ENCODE data around the gene AGXT2. TPM values are rescaled to one million over a fixed set of nuclear protein-coding genes. Genes with fewer than 3 reads are reported as not detected.
"Not testable (repeated sequence)": the region's sequence is repeated elsewhere in the genome, so short reads cannot be mapped to it uniquely, and the experiment has no call there.

Gene AGXT2
- total RNA-seq, 1 donor from 2014 or later = not detected

GRCh38 chr5:35056686-35057085 lies 8.9 kb upstream of the AGXT2 start:
- intact Hi-C loops (cut with micrococcal nuclease) = no loop called here

- intact Hi-C loops (cut with micrococcal nuclease) = no loop called here
Observed at GRCh38 chr5:35052838-35053237, 5.1 kb upstream of the AGXT2 start.

- intact Hi-C loops (cut with micrococcal nuclease) = no loop called here
Observed at GRCh38 chr5:35050541-35051126, 2.9 kb upstream of the AGXT2 start.

- intact Hi-C loops (cut with micrococcal nuclease) = no loop called here
Observed at GRCh38 chr5:35048910-35049309, 1.2 kb upstream of the AGXT2 start.

- intact Hi-C loops (cut with micrococcal nuclease) = no loop called here
Observed at GRCh38 chr5:35046774-35047173, 975 bp downstream of the AGXT2 start.

- intact Hi-C loops (cut with micrococcal nuclease) = no loop called here
Observed at GRCh38 chr5:35045280-35045679, 2.5 kb downstream of the AGXT2 start.

GRCh38 chr5:35044649-35045048 lies 3.1 kb downstream of the AGXT2 start:
- intact Hi-C loops (cut with micrococcal nuclease) = no loop called here

GRCh38 chr5:35042781-35043180 lies 5.0 kb downstream of the AGXT2 start:
- intact Hi-C loops (cut with micrococcal nuclease) = no loop called here

GRCh38 chr5:35041261-35041660 lies 6.5 kb downstream of the AGXT2 start:
- intact Hi-C loops (cut with micrococcal nuclease) = no loop called here

GRCh38 chr5:35038891-35039290 lies 8.9 kb downstream of the AGXT2 start:
- intact Hi-C loops (cut with micrococcal nuclease) = no loop called here

- intact Hi-C loops (cut with micrococcal nuclease) = no loop called here
Observed at GRCh38 chr5:35036536-35036935, 11.2 kb downstream of the AGXT2 start.

GRCh38 chr5:35035929-35036328 lies 11.8 kb downstream of the AGXT2 start:
- intact Hi-C loops (cut with micrococcal nuclease) = not testable (repeated sequence)

GRCh38 chr5:35035271-35035670 lies 12.5 kb downstream of the AGXT2 start:
- intact Hi-C loops (cut with micrococcal nuclease) = no loop called here

GRCh38 chr5:35032356-35032755 lies 15.4 kb downstream of the AGXT2 start:
- intact Hi-C loops (cut with micrococcal nuclease) = no loop called here

GRCh38 chr5:35031276-35031675 lies 16.5 kb downstream of the AGXT2 start:
- intact Hi-C loops (cut with micrococcal nuclease) = no loop called here

GRCh38 chr5:35030426-35031100 lies 17.2 kb downstream of the AGXT2 start:
- intact Hi-C loops (cut with micrococcal nuclease) = no loop called here

- intact Hi-C loops (cut with micrococcal nuclease) = no loop called here
Observed at GRCh38 chr5:35029333-35029732, 18.4 kb downstream of the AGXT2 start.

- intact Hi-C loops (cut with micrococcal nuclease) = no loop called here
Observed at GRCh38 chr5:35026941-35027340, 20.8 kb downstream of the AGXT2 start.

- intact Hi-C loops (cut with micrococcal nuclease) = no loop called here
Observed at GRCh38 chr5:35026280-35026840, 21.4 kb downstream of the AGXT2 start.

GRCh38 chr5:35024911-35025510 lies 22.7 kb downstream of the AGXT2 start:
- intact Hi-C loops (cut with micrococcal nuclease) = no loop called here

GRCh38 chr5:35023391-35024178 lies 24.2 kb downstream of the AGXT2 start:
- intact Hi-C loops (cut with micrococcal nuclease) = no loop called here
